SK-N-SH (cell line): Measurements from ENCODE around the gene KIF2A. TPM values are rescaled to one million over a fixed set of nuclear protein-coding genes. Genes with fewer than 3 reads are reported as not detected.

Source experiments
- CTCF ChIA-PET: fragments of 300-600, 350-600 bp; formaldehyde crosslinking; extraction: SDS; loops from one replicate; lab custom pipeline; 2021; lab: Yijun Ruan, JAX
- POLR2A ChIA-PET: fragments of 350-600 bp; sonication (Branson Sonifier 250); formaldehyde crosslinking; extraction: SDS; loops from one replicate; lab custom pipeline; 2020; ENCODE audit warnings: antibody characterized with exemption, inconsistent platforms; lab: Yijun Ruan, JAX
- DNase-seq: peaks from one replicate; pipeline ENCODE4 v3.0.0; 2012
- H2AFZ ChIP-seq: fragments of 200-600 bp; sonication (generic); 2 replicates; pipeline ENCODE4 v1.8.1; 2016; ENCODE audit warnings: antibody characterized with exemption, mild to moderate bottlenecking, low read depth
- H3F3A ChIP-seq: fragments of 200-600 bp; sonication (generic); replicated peaks from 2 replicates; pipeline ENCODE3; 2016; ENCODE audit warnings: antibody characterized with exemption, mild to moderate bottlenecking; ENCODE audit not compliant: insufficient read depth
- H3K27ac ChIP-seq, 2 experiments: fragments of 200-500 bp in 1 of 2; fragments of 200-600 bp in 1 of 2; sonication (Bioruptor generic) in 1 of 2; sonication (generic), shearing (Covaris generic) in 1 of 2; 2 replicates each; pipeline versions ENCODE4 v1.5.1 to v1.6.1; 2014 to 2016; ENCODE audit warnings: low read depth in 2 of 2, inconsistent platforms in 1 of 2, low read length in 1 of 2, mild to moderate bottlenecking in 1 of 2, mixed read lengths in 1 of 2
- H3K27me3 ChIP-seq: fragments of 200-600 bp; sonication (generic), shearing (Covaris generic); 2 replicates; pipeline ENCODE4 v1.6.1; 2016; ENCODE audit warnings: mixed run types; ENCODE audit not compliant: insufficient read depth
- H3K36me3 ChIP-seq, 2 experiments: fragments of 200-500 bp in 1 of 2; fragments of 200-600 bp in 1 of 2; sonication (Bioruptor generic) in 1 of 2; sonication (generic) in 1 of 2; replicated peaks in 1 of 2; 2 replicates each; pipeline versions ENCODE3 to v1.5.1; 2014 to 2016; ENCODE audit warnings: low read length in 1 of 2, mild to moderate bottlenecking in 1 of 2; ENCODE audit not compliant: insufficient read depth in 2 of 2, control insufficient read depth in 1 of 2
- H3K4me1 ChIP-seq, 2 experiments: fragments of 200-500 bp in 1 of 2; fragments of 200-600 bp in 1 of 2; sonication (Bioruptor generic) in 1 of 2; sonication (generic), shearing (Covaris generic) in 1 of 2; 2 replicates each; pipeline versions ENCODE4 v1.5.1 to v1.6.1; 2014 to 2016; ENCODE audit warnings: low read depth in 1 of 2, low read length in 1 of 2, mixed run types in 1 of 2; ENCODE audit not compliant: insufficient read depth in 2 of 2, control insufficient read depth in 1 of 2
- H3K4me2 ChIP-seq: fragments of 200-600 bp; sonication (generic), shearing (Covaris generic); 2 replicates; pipeline ENCODE4 v1.6.1; 2017; ENCODE audit warnings: mixed run types
- H3K4me3 ChIP-seq, 2 experiments: fragments of 200-500 bp in 1 of 2; fragments of 200-600 bp in 1 of 2; sonication (Bioruptor generic) in 1 of 2; sonication (generic), shearing (Covaris generic) in 1 of 2; 2 replicates each; pipeline versions ENCODE4 v1.5.1 to v1.8.1; 2014 to 2016; ENCODE audit warnings: low read depth in 2 of 2, inconsistent platforms in 1 of 2, low read length in 1 of 2, mild to moderate bottlenecking in 1 of 2, mixed read lengths in 1 of 2, moderate library complexity in 1 of 2
- H3K79me2 ChIP-seq: fragments of 200-600 bp; sonication (generic); 2 replicates; pipeline ENCODE4 v1.8.1; 2017; ENCODE audit warnings: mild to moderate bottlenecking; ENCODE audit not compliant: insufficient read depth
- H3K9ac ChIP-seq: fragments of 200-600 bp; sonication (generic); 2 replicates; pipeline ENCODE4 v1.6.1; 2017; ENCODE audit warnings: mixed run types
- H3K9me2 ChIP-seq: fragments of 200-600 bp; sonication (generic); 2 replicates; pipeline ENCODE4 v1.6.1; 2017; ENCODE audit warnings: mixed run types
- H3K9me3 ChIP-seq: fragments of 200-600 bp; sonication (generic); 2 replicates; pipeline ENCODE4 v1.6.1; 2017; ENCODE audit warnings: mixed run types, mild to moderate bottlenecking, moderate library complexity
- H4K20me1 ChIP-seq: fragments of 200-600 bp; sonication (generic); 2 replicates; pipeline ENCODE4 v1.6.1; 2017; ENCODE audit warnings: mild to moderate bottlenecking, mixed run types; ENCODE audit not compliant: insufficient read depth
- GATA2 ChIP-seq: sonication (generic); formaldehyde crosslinking; IDR thresholded peaks from 2 replicates; pipeline ENCODE4 v1.5.0; 2020; ENCODE audit warnings: mild to moderate bottlenecking, missing genetic modification reagents
- MEF2A ChIP-seq: IDR thresholded peaks from 2 replicates; pipeline ENCODE4 v1.4.0; 2012; ENCODE audit warnings: low read depth, borderline replicate concordance
- PBX3 ChIP-seq: IDR thresholded peaks from 2 replicates; pipeline ENCODE4; 2012
- RAD21 ChIP-seq: IDR thresholded peaks from 2 replicates; pipeline ENCODE4 v1.6.1; 2012; ENCODE audit warnings: mild to moderate bottlenecking, low read length
- RXRA ChIP-seq: IDR thresholded peaks from 2 replicates; pipeline ENCODE4 v1.4.0; 2012; ENCODE audit warnings: low read depth, mild to moderate bottlenecking, borderline replicate concordance
- SIN3A ChIP-seq: IDR thresholded peaks from 2 replicates; pipeline ENCODE4 v1.6.1; 2012; ENCODE audit warnings: low read depth, mild to moderate bottlenecking, low read length, moderate library complexity, borderline replicate concordance
- USF2 ChIP-seq: fragments of 150-350 bp; IDR thresholded peaks from 2 replicates; pipeline ENCODE4 v1.6.1; 2017; ENCODE audit warnings: antibody characterized with exemption, low read length, low read depth, borderline replicate concordance
- WGBS: methylation state at CpG from one replicate; pipeline ENCODE4 v1.1.6; 2017; ENCODE audit warnings: low lambda C conversion rate; 5-methylcytosine and 5-hydroxymethylcytosine counted together
- polyA plus RNA-seq, 3 experiments: library from polyadenylated mRNA; depleted of rRNA; stranded (reverse); fragments of >200 nt; gene quantifications; 2 replicates each; pipeline ENCODE4 v1.2.3, GENCODE V29; 2012
- TF ChIP-seq, protein P1 (sequence below): IDR thresholded peaks from 2 replicates; pipeline ENCODE4 v1.6.1; 2012; ENCODE audit warnings: mild to moderate bottlenecking, low read depth, low read length, moderate library complexity
- TF ChIP-seq, protein P2 (sequence below): IDR thresholded peaks from 2 replicates; pipeline ENCODE4 v1.4.0; 2012; ENCODE audit warnings: low read depth, borderline replicate concordance

Gene KIF2A
- polyA plus RNA-seq, 1 of the 3 experiments (the other 2 are of a cell fraction) = 14.3 TPM

- 91% methylated on average over 3 of the region's 3 CpGs for WGBS
- H3K79me2 ChIP-seq = no peaks in the 10 kb centered on the region
- no peak overlapping the region for H3K27ac ChIP-seq
- H4K20me1 ChIP-seq = no peaks in the 10 kb centered on the region
- no peaks in the 10 kb centered on the region for H3K36me3 ChIP-seq
- CTCF ChIA-PET = interaction anchor here (1.2 kb wide), 1 partner anchor 9 kb away, joined by 3 read pairs; no protein-coding TSS in a partner anchor
- DNase-seq = no peak
- no peaks in the 10 kb centered on the region for H3K9me3 ChIP-seq
- no peak overlapping the region for H3K4me3 ChIP-seq
- H3F3A ChIP-seq = no peaks in the 10 kb centered on the region
- POLR2A ChIA-PET = no interaction called here
- H3K4me2 ChIP-seq = no peak overlapping the region
- H3K9ac ChIP-seq = no peak overlapping the region
- H3K27me3 ChIP-seq = no peaks in the 10 kb centered on the region
- H3K9me2 ChIP-seq = no peaks in the 10 kb centered on the region
- H2AFZ ChIP-seq = no peak overlapping the region
- H3K4me1 ChIP-seq = no peaks in the 10 kb centered on the region
- no peak for TF ChIP-seq USF2
- no peak for TF ChIP-seq SIN3A
- TF ChIP-seq, protein P1, sequence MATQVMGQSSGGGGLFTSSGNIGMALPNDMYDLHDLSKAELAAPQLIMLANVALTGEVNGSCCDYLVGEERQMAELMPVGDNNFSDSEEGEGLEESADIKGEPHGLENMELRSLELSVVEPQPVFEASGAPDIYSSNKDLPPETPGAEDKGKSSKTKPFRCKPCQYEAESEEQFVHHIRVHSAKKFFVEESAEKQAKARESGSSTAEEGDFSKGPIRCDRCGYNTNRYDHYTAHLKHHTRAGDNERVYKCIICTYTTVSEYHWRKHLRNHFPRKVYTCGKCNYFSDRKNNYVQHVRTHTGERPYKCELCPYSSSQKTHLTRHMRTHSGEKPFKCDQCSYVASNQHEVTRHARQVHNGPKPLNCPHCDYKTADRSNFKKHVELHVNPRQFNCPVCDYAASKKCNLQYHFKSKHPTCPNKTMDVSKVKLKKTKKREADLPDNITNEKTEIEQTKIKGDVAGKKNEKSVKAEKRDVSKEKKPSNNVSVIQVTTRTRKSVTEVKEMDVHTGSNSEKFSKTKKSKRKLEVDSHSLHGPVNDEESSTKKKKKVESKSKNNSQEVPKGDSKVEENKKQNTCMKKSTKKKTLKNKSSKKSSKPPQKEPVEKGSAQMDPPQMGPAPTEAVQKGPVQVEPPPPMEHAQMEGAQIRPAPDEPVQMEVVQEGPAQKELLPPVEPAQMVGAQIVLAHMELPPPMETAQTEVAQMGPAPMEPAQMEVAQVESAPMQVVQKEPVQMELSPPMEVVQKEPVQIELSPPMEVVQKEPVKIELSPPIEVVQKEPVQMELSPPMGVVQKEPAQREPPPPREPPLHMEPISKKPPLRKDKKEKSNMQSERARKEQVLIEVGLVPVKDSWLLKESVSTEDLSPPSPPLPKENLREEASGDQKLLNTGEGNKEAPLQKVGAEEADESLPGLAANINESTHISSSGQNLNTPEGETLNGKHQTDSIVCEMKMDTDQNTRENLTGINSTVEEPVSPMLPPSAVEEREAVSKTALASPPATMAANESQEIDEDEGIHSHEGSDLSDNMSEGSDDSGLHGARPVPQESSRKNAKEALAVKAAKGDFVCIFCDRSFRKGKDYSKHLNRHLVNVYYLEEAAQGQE = no peak
- no peak for TF ChIP-seq MEF2A
- no peak for TF ChIP-seq GATA2 (CRISPR knock-in tag)
- no peak for TF ChIP-seq PBX3
- no peak for TF ChIP-seq RXRA
- TF ChIP-seq, protein P2, sequence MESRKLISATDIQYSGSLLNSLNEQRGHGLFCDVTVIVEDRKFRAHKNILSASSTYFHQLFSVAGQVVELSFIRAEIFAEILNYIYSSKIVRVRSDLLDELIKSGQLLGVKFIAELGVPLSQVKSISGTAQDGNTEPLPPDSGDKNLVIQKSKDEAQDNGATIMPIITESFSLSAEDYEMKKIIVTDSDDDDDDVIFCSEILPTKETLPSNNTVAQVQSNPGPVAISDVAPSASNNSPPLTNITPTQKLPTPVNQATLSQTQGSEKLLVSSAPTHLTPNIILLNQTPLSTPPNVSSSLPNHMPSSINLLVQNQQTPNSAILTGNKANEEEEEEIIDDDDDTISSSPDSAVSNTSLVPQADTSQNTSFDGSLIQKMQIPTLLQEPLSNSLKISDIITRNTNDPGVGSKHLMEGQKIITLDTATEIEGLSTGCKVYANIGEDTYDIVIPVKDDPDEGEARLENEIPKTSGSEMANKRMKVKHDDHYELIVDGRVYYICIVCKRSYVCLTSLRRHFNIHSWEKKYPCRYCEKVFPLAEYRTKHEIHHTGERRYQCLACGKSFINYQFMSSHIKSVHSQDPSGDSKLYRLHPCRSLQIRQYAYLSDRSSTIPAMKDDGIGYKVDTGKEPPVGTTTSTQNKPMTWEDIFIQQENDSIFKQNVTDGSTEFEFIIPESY = no peak
- TF ChIP-seq RAD21 = no peak
Measured at GRCh38 chr5:62273687-62274086, 32.3 kb upstream of the KIF2A start.
